HG02759 (cell line): ENCODE results near the gene KCNN1.
"Not testable (repeated sequence)": the region's sequence is repeated elsewhere in the genome, so short reads cannot be mapped to it uniquely, and the experiment has no call there.

ENCODE experiments used
- ATAC-seq: cut with Tn5 transposase; IDR thresholded peaks from one replicate; pipeline ENCODE4 v1.9.1; 2021; ENCODE audit warnings: mild to moderate bottlenecking, moderate library complexity; ENCODE audit not compliant: unreplicated experiment

Gene KCNN1

DNA sequence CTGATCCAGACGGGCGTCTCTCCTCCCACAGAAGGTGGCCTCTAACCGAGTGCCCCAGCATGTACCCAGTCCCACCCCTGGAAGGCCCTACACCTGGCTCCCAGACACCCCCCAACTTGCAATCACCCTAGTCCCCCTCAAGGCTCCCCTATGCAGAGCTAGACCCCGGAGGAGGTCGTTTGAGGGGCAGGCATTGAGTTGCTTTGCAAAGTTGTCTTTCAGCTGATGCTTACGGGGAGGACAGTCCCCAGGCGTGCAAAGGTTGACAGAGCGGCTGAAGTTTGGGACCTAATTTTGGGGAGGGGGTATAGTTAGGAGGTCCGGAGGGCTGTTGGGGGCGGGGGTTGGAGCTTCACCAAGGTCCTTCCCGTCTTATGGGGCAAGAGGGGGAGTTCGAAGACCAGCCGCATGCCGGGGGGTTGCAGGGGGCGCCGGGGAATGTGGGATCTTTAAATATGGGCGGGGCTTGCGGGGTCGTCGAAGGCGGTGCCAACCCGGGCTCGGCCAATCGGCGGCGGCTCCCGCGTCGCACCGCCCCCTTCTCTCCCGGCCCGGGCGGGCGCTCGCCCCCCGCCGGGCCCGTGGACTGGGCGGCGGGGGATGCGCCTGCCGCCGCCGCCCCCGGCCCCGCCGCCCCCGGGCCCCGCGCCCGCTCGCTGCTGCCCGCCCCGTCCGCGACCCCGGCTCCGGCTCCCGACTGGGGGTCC is at the start of gene KCNN1:
Gene KCNN1, plus strand, starts transcription at position 558 of the 707 bp plus-strand sequence. CDS start 6,782 bp downstream, outside the sequence.
- no peak for ATAC-seq

DNA sequence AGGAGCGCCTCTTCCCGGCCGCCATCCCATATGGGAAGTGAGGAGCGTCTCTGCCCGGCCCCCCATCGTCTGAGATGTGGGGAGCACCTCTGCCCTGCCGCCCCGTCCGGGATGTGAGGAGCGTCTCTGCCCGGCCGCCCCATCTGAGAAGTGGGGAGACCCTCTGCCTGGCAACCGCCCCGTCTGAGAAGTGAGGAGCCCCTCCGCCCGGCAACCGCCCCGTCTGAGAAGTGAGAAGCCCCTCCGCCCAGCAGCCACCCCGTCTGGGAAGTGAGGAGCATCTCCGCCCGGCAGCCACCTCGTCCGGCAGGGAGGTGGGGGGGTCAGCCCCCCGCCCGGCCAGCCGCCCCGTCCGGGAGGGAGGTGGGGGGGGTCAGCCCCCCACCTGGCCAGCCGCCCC is 48.8 kb upstream of the KCNN1 start:
- not testable (repeated sequence) for ATAC-seq

DNA sequence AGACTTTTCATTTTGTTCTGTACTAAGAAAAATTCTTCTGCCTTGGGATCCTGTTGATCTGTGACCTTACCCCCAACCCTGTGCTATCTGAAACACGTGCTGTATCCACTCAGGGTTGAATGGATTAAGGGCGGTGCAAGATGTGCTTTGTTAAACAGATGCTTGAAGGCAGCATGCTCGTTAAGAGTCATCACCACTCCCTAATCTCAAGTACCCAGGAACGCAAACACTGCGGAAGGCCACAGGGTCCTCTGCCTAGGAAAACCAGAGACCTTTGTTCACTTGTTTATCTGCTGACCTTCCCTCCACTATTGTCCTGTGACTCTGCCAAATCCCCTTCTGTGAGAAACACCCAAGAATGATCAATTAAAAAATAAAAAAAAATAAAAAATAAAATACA is 47.8 kb upstream of the KCNN1 start:
- not testable (repeated sequence) for ATAC-seq

DNA sequence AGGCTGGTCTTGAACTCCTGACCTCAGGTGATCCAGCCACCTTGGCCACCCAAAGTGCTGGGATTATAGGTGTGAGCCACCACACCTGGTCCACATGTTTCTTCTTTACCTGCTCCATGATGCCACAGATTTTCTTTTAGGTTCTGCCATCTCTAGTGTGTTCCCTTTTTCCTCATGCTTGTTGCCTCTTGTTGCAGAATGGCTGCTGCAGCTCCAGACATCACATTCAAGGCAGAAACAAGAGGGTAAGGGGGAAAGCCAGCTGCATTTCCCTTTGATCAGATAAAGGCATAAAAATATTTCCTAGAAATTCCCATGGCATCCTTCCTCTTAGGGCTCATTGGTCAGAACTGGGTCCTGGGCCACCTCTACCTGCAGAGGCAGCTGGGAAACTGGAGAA is 46.4 kb upstream of the KCNN1 start:
- no peak for ATAC-seq

DNA sequence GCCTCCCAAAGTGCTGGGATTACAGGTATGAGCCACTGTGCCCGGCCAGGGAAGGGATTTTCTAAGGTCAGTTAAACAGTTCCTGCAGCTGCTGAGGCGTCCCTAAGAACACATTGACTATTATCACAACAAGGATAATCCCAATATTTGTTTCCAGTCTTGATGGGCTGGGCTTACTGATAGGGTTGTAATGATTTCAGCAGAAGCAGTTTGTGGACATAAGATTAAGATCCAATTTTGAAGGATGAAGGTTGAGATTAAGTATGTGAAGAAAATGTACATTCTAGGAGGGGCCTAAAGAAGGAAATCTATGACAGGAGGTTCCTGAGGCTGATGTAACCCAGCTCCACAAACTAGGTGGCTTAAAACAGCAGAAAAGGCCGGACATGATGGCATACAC is 44.8 kb upstream of the KCNN1 start:
- ATAC-seq, result no peak

DNA sequence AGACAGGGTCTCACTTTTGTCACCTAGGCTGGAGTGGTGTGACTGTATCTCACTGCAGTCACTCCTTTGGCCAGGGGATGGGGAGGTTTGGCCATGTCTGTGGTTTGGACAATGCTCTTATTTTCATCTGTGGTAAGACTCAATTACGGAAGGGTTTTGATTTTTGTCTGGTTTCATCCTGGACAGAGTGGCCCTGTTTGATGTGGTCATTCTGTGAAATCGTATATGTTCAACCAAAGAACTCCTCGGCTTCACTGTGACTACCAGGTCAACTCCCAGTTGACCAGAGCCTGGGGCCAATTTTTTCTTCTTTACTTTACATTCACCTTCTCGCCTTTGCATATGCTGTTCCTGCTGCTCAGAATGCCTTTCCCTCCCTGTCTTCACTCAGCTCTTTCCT is 40.9 kb upstream of the KCNN1 start:
- ATAC-seq, result no peak

DNA sequence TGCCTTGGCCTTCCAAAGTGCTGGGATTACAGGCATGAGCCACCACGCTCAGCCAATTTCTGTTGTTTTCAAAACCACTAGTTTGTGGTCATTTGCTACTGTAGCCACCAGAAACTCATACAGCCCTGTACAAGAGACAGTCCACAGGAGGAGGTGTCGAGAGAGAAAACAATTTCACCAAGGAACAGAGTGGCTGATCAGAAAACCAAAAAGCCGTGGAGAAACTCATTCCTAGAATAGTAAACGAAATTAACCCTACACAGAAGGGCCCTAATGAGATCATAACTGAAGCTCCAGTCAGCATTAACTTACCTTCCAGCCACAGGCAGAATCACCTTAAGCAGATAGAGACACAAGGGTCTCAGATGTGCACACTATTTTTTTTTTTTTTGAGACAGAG is 37.9 kb upstream of the KCNN1 start:
- no peak for ATAC-seq

DNA sequence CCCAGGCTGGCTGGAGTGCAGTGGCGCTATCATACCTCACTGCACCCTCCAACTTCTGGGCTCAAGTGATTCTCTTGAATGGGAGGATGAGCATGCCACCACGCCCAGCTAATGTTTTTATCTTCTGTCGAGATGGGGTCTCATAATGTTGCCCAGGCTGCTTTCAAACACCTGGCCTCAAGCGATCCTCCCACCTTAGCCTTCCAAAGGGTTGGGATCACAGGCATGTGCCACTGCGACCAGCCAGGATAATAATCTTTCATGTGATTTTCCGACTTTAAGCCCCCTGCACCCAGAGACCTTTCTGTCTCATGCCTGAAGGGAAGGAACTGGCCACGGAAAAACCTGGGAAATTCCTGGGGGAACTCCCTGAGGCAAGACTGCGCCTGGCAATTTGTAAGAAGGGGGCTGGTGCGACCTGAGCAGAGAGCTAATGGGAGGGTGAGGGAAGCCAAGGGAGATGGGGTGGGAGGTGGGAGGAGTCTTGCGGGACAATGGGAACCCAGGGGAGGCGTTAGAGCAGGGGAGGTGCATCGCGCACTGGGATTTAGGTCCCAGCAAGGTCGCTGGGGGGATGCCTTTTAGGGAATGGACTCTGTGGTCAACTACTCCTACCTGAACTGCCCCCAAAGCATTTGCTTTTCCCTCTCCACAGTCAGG is 35.2 kb upstream of the KCNN1 start:
- ATAC-seq, result no peak

DNA sequence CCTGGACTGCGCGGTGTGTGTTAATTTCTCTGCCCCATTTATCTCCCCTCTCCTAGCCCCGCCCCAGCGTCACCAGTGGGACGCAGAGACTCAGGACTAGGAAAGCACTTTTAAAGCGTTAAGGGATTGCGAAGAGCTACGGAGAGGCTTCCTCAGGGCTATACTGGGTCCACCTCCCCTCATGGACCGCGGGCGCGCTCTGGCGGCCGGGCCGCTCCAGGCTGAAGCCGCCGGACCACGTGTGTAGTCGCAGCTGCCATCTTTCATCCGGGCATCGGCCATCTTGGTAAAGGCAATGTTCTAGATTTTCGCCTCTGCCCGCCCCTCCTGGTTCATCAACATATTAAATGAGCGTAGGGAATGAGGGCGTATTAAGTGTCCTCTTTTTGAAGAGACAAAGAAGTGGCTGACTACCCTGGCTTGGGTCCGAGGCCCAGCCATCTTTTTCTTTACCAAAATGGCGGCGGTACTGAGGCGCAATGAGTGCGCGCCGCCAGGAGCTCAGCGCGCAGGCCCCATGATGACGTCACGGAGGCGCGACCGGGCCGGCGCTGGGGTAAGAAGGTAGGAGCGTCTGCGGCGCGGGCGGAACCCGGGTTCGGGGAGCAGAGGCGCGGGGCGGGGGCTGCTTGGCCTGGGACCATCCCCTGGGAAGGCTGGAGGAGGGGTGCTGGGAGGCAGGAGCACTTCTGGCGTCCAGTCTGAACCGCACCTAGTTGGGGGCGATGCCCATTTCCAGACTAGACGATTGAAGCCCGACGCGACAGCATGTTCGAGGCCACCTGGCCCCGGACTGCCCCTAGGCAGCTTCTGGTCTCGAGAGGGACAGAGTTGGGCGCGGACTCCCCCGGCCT is 34.2 kb upstream of the KCNN1 start, which contains the start of gene CCDC124:
Gene CCDC124, plus strand, starts transcription at position 531 of the 854 bp plus-strand sequence. CDS start 3,406 bp downstream, outside the sequence.
- peak; percentile 84 for ATAC-seq

DNA sequence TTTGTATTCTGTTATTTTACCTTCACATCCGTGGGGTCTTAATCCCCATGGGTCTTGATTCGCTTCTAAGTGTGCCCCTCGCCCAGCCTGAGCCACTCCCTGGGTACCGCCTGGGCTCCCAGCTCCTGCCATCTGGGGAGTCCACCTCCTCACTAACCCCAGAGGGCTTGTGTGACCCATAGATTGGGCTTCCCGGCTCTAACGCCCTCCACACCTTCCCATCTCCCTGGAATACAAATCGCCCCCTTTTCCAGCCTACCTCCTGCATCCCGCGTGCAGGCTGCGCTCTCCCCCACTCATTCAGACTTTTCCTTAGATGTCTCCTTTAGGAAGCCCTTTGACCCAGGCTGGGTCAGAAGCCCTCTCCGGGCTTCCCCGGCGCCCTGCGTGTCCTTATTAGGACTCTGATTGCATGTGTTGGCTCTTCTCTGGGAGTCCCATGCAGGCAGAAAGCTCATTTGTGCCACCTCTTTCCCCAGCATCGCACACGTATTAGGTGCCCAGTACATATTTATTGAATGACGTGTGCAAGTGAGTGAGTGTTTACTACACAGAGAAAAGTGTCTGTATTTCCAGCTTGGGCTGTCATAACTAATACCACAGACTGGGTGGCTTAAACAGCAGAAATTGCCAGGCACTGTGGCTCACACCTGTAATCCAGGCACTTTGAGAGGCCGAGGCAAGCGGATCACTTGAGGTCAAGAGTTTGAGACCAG is 33.3 kb upstream of the KCNN1 start:
- ATAC-seq, result no peak

DNA sequence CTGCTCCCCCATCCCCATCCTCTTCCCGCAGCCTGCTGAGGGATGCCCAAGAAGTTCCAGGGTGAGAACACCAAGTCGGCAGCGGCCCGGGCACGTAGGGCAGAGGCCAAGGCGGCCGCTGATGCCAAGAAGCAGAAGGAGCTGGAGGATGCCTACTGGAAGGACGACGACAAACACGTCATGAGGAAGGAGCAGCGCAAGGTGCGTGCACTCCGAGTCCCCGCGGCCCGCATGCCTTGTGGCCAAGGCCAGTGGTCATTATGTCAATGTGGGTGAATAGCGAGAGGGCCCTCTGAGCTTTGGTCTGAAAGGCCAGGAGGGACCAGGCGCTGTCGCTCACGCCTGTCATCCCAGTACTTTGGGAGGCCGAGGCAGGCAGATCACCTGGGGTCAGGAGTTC is 30.5 kb upstream of the KCNN1 start:
- no peak for ATAC-seq

DNA sequence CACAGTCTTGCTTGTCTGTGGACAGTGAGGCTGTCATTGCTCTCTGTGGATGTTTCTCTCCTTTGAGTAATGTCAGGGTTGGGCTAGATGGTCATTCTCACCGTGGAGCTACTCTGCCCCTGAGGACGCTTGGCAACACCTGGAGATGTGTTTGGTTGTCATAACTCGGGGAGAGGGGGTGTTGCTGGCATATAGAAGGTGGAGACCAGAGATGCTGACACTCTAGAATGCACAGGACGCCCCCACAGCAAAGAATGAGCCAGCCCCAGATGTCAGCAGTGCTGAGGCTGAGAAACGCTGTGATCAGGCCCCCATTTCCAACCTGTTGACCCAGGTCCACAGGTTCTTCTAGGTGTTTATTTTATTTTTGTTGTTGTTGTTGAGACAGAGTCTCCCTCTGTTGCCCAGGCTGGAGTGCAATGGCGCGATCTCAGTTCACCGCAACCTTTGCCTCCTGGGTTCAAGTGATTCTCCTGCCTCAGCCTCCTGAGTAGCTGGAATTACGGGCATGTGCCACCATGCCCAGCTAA is 29.5 kb upstream of the KCNN1 start:
- no peak for ATAC-seq

DNA sequence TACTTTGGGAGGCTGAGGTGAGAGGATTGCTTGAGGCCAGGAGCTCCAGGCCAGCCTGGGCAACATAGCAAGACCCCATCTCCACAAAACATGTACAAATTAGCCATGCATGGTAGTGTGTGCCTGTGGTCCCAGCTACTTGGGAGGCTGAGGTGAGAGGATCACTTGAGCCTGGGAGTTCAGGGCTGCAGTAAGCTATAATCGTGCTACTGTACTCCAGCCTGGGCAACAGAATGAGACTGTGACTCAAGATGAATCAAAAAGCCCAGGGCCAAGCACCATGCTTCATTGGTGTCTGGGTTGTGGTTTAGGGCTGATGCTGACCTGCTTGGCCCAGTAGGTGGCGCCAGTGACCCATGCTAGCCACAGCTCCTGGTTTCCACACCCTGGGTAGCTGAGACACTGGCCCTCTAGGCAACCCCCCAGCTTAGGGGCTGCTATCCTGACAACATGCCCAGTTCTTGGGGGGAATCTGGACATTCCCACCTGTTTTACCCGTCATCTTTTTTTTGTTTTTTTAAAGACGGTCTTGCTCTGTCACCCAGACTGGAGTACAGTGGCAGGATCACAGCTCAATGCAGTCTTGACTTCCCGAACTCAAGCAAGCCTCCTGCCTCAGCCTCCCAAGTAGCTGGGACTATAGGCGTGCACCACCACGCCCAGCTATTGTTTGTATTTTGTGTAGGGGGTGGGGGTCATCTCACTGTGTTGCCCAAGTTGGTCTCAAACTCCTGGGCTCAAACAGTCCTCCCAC is 28.6 kb upstream of the KCNN1 start:
- peak; percentile 66 for ATAC-seq

DNA sequence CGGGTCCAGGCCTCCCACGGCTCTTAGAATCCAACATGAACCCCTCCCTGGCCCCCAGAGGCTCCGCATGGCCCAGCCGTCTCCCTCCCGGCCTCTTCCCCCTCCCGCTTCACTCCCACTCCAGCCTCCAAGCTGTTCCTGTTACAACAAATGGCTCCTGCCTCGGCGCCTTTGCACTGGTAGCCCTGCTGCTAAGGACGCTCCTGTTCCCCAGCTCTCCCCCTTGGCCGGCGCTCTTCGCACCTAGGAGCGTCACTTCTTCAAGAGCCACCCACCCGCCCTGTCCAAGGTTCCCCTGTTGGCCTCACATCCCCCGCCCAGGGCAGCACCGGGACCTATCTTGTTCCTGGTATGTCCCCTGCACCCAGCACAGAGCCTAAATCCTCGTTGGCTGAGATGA is 24.7 kb upstream of the KCNN1 start:
- ATAC-seq, result no peak

DNA sequence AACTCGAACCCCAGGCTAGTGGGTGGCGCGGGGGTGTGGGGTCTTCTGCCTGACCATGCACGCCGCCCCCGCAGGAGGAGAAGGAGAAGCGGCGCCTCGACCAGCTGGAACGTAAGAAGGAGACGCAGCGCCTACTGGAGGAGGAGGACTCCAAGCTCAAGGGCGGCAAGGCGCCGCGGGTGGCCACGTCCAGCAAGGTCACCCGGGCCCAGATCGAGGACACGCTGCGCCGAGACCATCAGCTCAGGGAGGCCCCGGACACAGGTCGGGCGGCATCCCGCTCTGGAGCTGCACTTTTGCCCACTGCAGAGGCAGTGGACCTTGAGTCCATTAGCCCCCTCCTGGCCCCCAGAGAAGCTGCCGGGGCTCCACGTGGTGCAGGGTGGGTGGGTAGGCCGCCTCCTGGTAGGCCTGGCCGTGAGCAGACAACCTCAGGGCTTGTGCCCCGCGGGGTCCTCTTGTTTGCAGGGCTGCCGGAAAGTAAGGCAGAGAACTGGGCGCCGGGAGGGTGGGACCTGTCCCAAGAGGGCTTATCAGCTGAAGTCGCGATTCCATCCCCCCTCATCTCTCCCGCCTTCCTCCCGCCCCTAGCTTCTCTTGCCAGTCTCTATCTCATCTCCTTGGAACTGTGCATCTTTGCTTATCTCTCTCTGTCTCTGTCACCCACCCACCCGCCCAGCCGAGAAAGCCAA is 24.2 kb upstream of the KCNN1 start:
- no peak for ATAC-seq

DNA sequence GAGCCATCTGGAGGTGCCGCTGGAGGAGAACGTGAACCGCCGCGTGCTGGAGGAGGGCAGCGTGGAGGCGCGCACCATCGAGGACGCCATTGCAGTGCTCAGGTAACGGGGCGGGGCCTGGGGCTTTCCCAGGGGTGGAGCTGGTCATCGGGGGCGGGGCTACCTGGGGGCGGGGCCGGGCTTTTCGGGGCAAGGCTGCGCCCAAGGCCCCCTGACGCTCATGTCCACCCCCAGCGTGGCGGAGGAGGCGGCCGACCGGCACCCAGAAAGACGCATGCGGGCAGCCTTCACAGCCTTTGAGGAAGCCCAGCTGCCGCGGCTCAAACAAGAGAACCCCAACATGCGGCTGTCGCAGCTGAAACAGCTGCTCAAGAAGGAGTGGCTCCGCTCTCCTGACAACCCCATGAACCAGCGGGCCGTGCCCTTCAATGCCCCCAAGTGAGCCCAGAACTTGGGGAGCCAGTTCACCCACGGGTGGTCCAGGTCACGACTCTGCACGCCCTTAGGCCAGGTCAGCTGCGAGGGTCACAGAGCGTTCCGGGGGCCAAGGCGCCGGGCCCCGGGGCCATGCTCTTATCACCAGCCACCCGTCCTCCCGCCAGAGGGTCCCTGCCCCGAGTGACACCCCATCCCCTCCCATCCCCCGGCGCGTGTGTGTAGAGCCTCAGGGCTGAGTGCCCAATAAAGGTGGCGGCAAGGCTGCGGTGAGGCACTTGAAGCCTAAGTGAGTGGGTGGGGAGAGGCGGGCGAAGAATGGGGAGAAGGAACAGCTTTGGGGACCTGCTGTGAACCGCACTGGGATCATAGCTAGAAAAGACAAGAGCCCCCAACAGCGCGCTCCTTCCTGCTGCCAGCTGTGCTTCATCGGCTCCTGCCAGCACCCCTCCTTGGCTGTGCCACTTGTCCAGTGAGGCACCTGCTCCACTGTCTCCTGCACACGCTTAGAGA is 23.4 kb upstream of the KCNN1 start:
- ATAC-seq, result no peak

DNA sequence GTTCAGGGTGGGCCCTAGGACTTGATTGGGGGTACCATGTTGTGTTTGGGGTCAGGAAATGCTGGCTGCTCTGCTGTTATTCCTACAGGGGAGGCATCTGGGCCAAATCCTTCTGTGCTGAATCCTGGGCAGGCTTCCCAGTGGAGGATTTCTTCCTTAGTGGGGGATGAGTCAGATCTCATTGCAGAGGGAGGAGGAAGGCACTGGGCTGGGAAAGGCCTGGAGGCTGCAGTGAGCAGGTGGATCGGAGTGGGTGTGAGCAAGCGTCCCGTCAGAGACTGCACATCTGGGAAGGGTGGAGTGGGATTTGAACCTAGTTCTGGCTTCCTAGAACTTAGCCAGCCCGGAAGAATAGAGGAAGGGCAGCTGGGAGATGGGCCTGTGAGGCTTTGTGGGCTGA is 22.6 kb upstream of the KCNN1 start:
- no peak for ATAC-seq
